Measurements from ENCODE around the gene XBP1.
A peak's percentile ranks its signal among the peaks of the same experiment; 100 is the strongest.
"Not testable (repeated sequence)": the region's sequence is repeated elsewhere in the genome, so short reads cannot be mapped to it uniquely, and the experiment has no call there.

Gene XBP1

DNA sequence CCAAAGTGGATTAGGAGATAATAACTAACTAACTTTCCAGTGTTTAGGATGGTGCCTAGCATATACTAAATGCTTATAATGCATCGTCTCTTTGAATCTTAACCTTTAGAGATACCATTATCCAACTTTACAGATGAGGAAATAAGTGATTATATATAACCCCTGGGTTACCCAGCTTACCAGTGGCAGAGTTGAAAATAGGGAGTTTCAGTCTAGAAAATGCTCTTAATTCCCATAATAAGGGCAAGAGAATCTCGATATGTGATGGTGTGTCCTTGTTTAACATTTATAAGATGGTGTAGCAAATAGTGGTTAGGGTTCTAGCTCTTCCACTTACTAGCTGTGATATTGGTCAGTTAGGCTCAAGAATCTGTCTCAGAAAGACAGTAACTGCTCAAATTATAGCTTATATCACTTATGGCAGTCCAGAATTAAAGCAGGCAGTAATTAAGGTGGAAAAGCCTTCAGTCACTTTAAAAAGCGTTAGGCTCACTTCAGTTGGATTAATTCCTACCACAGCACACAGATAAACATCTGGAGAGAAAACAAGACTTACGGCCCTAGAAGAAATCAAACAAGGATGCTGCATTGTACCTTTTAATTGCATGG, 6.3 kb downstream of the XBP1 start:
- DNase-seq (ENCODE audit: low read depth in 2 of 2, low spot score in 1 of 2): no peak

DNA sequence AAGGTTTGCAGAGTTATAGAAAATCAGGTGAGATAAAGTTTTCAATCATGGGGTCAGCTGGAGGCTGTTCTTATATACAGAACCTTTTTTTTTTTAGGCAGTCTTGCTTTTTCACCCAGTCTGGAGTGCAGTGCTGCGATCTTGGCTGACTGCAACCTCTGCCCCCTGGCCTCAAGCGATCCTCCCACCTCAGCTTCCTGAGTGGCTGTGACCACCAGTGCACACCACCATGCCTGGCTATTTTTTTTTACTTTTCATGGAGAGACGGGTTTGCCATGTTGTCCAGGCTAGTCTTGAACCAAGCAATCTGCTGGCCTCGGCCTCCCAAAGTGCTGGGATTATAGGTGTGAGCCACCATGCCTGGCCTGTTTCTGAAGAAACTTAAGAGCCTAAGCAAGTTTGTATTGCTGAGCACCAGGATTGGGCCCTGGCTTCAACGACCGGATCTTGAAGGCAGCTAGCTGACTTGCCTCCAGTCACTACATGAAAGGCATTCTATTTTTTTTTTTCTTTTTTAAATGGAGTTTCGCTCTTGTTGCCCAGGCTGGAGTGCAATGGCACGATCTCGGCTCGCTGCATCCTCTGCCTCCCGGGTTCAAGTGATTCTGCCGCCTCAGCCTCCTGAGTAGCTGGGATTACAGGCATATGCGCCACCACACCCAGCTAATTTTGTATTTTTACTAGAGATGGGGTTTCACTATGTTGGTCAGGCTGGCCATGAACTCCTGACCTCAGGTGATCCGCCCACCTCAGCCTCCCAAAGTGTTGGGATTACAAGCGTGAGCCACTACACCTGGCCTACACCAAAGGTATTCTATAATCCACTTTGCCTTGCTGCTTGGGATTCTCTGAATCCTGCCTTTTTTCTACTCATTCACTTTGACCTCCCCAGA, 7.6 kb downstream of the XBP1 start:
- DNase-seq (ENCODE audit: low read depth in 2 of 2, low spot score in 1 of 2): no peak

DNA sequence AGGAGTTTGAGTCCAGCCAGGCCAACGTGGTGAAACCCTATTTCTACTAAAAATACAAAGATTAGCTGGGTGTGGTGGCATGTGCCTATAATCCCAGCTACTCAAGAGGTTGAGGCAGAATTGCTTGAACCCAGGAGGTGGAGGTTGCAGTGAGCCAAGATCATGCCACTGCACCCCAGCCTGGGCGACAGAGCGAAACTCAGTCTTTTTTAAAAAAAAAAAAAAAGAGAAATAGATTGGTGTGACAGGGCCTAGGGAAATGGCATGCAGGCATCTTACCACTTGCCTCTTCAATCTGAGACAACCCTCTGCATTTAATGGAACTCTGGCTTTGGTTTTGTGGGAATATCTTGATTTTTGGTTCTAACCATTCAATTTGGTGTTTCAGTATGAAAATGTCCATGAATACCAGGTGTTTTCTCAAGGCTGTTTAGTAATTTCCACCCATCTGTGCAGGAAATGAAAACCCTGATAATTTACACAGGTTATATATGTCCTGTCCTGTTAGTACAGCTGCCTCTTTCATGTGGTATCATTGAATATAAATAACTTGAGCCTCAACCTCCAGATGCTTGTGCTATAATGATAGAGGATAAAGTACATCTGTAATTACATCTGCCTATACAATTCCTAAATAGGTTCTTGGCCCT, 8.4 kb downstream of the XBP1 start:
- DNase-seq (ENCODE audit: low read depth in 2 of 2, low spot score in 1 of 2): no peak

DNA sequence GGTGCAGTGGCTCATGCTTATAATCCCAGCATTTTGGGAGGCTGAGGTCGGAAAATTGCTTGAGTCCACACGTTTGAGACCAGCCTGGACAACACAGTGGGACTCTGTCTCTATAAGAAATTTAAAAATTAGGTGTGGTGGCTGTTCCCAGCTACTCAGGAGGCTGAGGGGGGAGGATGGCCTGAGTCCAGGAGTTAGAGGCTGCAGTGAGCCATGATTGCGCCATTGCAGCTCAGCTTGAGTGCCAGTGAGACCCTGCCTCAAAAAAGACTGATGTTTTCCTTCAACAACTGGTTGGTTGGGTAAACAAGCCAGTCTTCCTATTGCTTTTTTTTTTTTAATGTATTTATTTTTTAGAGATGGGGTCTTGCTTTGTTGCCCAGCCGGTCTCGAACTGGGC, 9.2 kb downstream of the XBP1 start:
- DNase-seq (ENCODE audit: low read depth in 2 of 2, low spot score in 1 of 2): no peak

DNA sequence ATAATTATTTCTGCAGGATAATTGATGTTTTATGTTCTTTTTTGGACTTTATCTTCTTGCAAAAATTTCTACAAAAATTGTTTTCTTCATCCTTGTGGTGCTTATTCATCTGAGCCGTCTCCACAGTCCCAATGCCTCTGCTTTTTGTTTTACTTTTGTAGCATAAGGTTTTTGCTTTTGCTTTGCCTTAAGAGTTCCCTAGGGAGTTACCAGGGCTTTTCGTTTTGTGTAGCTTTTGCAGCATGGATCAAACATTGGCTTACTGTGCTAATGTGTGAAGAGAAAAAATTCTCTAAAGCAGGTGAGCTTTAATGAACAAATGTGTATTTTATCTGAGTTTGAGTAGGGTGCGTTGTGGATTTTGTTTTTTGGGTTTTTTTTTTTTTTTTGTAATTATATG, 11.8 kb downstream of the XBP1 start:
- DNase-seq (ENCODE audit: low read depth in 2 of 2, low spot score in 1 of 2): no peak

DNA sequence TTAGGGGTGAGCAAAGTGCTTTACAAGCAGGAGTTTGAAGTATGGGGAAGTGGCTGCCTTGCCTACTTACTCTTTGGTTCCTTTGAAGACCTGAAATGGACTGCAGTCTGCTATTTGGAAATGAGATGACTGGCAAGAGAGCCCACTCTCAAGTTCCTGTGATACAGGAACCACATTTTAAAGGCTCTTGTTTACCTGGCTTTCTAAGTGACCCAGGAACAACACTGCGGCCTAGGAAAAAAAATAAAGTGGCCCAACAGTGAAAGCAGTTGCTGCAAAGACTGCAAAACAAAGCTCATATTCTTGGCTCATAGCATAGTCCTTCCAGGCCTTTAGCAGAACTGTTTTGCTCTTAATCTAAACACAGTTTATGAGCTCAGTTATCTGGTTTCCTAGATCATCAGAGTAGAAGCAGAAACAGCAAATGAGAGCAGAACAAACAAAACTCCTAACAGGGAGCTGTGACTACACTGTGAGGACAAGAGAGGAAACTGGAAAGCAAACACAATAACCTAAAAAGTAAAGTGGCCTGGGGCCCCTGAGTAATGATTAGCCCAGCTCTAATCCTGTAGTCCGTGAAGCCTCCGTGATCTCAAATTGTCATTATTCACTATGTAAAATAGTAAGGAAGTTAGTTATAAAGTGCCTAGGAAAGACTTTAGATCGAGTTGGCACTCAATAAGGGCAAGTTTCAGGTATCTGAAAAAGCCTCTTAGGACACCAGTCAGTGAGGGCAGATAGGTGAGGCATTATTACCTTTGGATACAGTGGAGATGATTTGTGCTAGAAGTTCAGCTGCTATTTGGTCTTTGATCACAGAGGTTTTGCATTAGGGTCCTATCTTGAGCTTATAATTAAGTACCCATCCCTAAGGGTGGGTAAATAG, 16.3 kb downstream of the XBP1 start:
- no peak for DNase-seq (ENCODE audit: low read depth in 2 of 2, low spot score in 1 of 2)

DNA sequence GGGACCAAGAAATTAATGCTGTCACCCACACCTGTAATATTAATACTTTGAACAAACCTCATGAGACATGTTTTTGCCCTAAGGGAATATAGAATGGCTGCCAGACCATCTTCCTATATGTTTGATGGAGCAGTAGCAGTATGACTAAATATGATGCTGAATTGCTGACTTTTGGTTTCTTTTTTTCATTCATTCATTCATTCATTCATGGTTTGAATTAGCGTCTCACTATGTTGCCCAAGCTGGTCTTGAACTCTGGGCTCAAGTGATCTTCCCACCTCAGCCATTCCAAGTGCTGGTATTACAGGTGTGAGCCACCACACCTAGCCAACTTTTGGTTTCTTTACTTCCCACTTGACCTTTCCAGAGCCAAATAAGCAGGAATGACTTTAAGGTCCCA, 20.1 kb downstream of the XBP1 start:
- no peak for DNase-seq (ENCODE audit: low read depth in 2 of 2, low spot score in 1 of 2)

DNA sequence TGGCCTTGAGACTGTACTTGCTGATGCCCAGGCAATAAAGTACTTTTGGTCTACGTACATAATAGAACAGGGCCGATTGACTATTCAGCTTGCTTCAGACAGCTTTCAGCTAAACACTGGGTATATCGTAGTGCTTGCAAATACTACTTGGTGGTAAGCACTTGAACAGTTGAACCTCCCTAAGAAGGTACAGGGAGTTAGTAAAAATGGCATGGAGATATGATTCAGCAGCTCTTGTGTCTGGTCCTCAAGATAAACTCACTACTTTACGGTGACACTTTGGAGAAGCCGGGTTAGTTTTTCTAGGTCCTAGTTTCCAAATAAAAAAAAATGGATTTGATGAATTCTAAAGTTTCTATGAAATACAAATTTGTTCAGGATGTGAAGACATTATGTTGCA, 20.5 kb downstream of the XBP1 start:
- no peak for DNase-seq (ENCODE audit: low read depth in 2 of 2, low spot score in 1 of 2)

DNA sequence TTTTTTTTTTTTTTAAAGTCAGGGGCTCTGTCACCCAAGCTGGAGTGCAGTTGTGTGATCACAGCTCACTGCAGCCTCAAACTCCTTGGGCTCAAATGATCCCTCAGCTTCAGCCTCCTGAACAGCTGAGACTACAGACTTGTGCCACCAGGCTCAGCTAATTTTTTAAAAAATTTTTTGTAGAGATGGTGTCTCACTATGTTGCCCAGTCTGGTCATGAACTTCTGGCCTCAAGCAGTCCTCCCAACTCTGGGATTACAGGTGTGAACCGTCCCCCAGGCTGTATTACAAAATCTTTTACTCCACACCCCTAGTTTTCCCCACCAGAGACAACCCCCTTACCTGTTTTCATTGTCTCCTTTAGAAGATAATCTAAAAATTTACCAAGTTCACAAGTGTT, 26.0 kb downstream of the XBP1 start:
- no peak for DNase-seq (ENCODE audit: low read depth in 2 of 2, low spot score in 1 of 2)

DNA sequence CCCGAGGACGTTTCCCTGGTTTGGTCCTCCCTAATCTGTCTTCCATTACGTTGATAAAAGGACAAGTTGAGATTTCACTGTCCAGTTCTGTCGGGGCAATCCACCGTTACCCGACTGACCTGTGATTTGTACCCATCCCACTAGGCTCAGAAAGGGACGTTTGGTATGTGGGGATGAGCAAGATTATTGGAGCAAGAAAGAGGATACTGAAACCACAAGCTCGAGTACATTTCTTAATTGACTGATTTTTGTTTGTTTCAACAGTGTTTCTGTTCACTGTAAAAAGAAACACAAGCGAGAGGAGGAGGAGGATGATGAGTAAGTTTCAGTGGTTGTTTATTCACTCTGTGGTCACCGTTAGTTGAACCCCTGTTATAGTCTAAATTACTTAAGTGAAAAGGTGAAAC, 26.9 kb downstream of the XBP1 start:
- DNase-seq (ENCODE audit: low read depth in 2 of 2, low spot score in 1 of 2): no peak

DNA sequence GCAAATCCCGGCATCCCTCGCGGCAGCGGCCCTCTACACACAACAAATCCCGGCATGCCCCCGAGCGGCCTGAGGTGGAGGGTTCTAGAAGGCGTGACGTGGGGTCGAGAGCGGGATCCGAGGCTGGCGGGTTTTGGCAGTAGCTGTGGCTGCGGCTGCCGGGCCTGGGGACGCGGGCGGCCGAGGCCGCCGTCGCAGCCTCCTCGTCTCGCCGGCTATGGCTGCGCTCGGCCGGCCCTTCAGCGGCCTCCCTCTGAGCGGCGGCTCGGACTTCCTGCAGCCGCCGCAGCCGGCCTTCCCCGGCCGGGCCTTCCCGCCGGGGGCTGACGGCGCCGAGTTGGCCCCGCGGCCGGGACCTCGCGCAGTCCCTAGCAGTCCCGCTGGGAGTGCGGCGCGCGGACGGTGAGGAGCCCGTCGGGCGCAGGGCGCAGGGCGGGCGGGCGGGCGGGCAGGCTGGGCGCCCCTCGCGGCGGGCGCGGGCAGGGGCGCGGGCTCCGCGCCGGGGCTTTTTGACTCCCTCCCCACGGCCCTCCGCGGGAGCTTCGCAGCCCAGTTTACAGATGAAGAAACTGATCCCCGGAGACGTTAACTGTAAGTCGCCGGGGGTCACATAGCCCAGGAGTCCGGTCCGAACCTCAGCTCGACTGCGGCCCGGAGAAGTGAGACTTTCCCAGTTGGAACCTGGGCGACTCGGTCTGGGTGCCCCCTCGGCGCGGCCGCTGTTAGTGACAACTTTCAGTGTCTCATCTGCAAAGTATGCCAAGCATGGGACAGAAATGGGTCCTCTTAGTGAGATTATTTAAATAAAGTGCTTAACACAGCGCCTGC, 27.5 kb downstream of the XBP1 start, which contains the start of gene CCDC117:
TSS of gene CCDC117 (plus strand) at position 63 of the 828 bp plus-strand sequence. CDS start at position 218, 155 bp downstream.
- peak; percentile 84 to 87 for DNase-seq (ENCODE audit: low read depth in 2 of 2, low spot score in 1 of 2)

DNA sequence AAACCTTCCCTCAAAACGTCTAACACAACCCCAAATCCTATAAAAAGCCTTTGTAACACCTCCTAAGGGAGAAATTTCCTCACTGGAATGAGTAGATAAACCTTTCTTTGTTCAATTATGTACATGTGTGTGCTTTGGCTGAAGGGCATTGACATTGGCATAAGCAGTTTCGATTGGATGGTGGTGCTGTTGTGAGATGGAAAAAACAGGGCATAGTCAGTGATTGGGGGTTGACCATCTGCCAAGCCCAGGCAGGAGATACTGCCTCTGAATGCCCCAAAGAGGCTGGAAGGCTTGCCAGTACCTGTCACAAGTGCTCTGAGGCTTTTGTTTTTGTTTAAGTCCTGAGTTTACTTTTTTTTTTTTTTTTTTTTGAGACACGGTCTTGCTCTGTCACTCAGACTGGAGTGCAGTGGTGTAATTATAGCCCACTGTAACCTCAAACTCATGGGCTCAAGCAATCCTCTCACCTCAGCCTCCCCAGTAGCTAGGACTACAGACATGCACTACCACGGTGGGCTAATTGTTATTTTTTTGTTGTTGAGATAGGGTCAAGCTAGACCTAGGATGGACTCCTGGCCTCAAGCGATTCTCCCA, 29.1 kb downstream of the XBP1 start:
- DNase-seq (ENCODE audit: low read depth in 2 of 2, low spot score in 1 of 2): no peak

DNA sequence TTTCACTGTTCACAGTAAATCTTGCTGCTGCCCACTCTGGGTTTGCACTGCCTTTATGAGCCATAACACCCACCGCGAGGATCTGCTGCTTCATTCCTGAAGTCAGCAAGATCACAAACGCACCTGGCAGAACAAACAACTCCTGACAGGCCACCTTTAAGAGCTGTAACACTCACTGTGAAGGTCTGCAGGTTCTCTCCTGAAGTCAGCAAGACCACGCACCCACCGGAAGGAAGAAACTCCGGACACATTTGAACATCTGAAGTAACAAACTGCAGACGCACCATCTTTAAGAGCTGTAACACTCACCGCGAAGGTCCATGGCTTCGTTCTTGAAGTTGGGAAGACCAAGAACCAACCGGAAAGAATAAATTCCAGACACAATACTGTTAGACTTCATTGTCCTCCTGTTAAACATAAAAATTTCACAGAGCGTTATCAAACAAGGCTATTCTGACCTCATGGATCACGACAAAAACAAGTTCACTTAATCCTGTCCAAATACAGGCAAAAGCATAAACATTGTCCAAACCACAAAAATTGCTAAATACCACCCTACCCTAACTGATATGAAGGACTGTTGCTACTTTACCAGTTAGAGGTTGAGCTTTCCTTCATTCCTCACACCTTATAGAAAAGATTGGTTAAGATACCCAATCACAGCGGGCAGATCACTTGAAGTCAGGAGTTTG, 30.8 kb downstream of the XBP1 start:
- DNase-seq (ENCODE audit: low read depth in 2 of 2, low spot score in 1 of 2): no peak

DNA sequence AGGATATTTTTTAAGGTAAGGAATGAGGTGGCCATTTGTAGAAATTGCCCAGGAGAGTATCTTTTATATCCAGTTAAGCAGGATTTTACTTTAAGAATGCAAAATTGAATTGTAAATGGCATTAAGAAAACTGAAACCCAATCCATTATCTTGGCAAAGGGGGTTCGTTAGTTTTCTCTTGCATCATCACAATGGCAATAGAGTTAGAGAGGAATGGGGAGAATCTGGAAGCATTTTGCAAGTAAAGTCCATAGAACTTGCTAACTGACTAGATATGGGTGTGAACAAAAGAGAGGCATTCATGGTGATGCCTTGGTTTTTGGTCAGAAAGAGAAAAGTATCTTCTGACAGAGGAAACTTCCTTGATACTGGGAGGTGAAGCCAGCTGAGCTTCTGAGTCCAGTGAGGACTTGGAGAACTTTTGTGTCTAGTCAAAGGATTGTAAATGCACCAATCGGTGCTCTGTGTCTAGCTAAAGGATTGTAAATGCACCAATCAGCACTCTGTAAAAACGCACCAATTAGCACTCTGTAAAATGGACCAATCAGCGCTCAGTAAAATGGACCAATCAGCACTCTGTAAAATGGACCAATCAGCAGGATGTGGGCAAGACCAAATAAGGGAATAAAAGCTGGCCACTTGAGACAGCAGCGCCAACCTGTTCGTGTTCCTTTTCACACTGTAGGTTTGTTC, 31.5 kb downstream of the XBP1 start:
- no peak for DNase-seq (ENCODE audit: low read depth in 2 of 2, low spot score in 1 of 2)

DNA sequence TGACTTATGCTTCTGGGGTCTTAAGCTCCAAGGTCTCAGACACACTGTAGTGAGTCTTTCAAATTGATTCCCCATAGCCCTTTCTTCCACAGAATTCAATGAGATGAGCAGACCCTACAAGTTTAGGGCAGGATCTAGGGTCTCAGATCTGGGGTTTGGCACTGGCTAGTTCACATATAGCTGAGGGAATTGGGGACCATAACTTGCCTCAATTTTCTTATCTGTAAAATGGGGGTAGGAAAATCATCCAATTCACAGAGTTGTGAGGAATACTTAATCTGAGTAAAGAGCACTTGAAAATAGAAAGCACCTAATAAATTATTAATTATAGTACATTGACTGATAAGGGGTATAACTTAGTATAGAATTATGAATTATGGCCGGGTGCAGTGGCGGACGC, 33.7 kb downstream of the XBP1 start:
- no peak for DNase-seq (ENCODE audit: low read depth in 2 of 2, low spot score in 1 of 2)

DNA sequence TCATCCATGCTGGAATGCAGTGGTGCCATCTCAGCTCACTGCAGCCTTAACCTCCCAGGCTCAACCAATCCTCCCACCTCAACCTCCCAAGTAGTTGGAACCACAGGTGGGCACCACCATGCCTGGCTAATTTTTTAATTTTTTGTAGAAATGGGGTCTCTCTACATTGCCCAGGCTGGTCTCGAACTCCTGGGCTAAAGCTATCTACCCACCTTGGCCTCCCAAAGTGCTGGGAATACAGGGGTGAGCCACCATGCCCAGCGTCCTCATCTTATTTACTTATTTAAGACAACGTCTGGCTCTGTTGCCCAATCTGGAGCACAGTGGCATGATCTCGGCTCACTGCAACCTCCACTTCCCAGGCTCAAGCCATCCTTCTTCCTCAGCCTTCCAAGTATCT, 38.4 kb downstream of the XBP1 start:
- not testable (repeated sequence) for DNase-seq (ENCODE audit: low read depth in 2 of 2, low spot score in 1 of 2)

DNA sequence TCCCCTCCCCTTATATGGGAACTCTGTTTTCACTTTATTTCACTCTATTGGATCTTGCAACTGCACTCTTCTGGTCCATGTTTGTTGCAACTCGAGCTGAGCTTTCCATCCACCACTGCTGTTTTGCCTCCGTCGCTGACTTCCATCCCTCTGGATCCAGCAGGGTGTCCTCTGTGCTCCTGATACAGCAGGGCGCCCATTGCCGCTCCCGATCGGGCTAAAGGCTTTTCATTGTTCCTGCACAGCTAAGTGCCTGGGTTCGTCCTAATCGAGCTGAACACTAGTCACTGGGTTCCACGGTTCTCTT, 39.0 kb downstream of the XBP1 start:
- no peak for DNase-seq (ENCODE audit: low read depth in 2 of 2, low spot score in 1 of 2)

DNA sequence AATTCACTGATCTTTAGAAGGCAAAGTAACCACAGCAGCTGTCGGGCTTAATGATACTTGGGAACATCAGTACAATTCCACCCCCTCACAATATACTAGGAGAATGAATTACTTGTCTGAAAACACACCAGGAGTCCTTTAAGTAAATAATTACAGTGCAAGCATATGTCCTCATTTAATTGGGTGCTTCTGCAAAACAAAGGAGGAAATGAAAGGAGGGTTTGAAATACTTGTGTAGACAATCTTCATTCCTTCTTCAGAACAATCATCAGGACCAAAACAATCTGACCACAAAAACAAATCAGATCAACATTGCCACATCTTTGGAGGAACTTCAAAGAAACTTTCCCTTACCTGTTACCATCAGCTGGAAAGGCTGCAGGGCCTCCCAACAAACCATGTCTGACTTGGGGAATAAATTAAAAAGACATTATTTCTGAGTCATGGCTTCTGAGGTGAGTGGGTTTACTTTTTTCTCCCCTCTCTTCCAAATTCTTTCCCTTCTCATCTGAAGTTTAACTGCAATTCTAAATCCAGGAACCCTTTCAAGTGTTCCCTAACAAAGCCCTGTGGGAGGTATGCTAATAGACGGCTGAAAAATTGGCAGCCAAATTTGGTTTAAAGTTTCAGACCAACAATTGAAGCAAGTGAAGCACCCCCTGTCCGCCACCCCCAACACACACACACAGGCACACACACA, 40.4 kb downstream of the XBP1 start:
- no peak for DNase-seq (ENCODE audit: low read depth in 2 of 2, low spot score in 1 of 2)
